IPS-20b (cell line): ENCODE data around the gene PSD4.

Source experiments
- H3K27ac ChIP-seq: one replicate; pipeline ENCODE4 v1.5.1; 2013; ENCODE audit warnings: low read length
- H3K27me3 ChIP-seq: 2 replicates; pipeline ENCODE4 v1.6.1; 2013; ENCODE audit warnings: mild to moderate bottlenecking, low read length, inconsistent platforms; ENCODE audit not compliant: insufficient read depth
- H3K36me3 ChIP-seq: 2 replicates; pipeline ENCODE4 v1.6.1; 2013; ENCODE audit warnings: low read depth, mild to moderate bottlenecking, inconsistent platforms, low read length, moderate library complexity; ENCODE audit not compliant: insufficient read depth
- H3K4me1 ChIP-seq: 2 replicates; pipeline ENCODE4 v1.6.1; 2013; ENCODE audit warnings: mild to moderate bottlenecking, control low read depth, inconsistent platforms, low read length, moderate library complexity; ENCODE audit not compliant: insufficient read depth
- H3K4me3 ChIP-seq: 2 replicates; pipeline ENCODE4 v1.5.1; 2013; ENCODE audit warnings: mild to moderate bottlenecking, low read length, inconsistent platforms
- H3K9ac ChIP-seq: 2 replicates; pipeline ENCODE4 v1.6.1; 2013; ENCODE audit warnings: low read depth, mild to moderate bottlenecking, inconsistent platforms, low read length, moderate library complexity
- H3K9me3 ChIP-seq: 2 replicates; pipeline ENCODE4 v1.6.1; 2013; ENCODE audit warnings: mild to moderate bottlenecking, low read depth, low read length, inconsistent platforms; ENCODE audit not compliant: insufficient read depth

Gene PSD4

DNA sequence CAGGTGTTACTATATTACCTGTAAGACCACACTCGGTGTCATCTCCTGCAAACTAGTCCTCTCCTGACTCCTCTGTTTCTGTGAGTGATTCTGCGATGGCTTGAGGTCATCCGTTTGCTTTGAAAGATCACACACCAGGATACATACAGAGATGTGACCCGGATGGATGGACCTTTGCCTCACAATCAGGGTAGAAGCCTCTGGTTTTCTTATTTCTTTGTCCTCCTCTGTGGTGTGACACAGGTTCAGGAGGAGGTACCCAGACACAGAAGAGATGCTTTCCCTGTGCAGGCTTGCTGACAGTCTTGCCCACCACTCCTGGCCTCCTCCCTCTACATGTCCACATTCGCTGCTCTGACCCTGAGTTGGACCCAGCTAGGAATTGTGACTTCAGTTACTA is 34.6 kb downstream of the PSD4 start:
- Histone ChIP-seq H3K4me3 (no peak overlapping the region), H3K27me3 (no peaks in the 10 kb centered on the region), H3K9me3 (no peaks in the 10 kb centered on the region), H3K27ac (no peak overlapping the region), H3K9ac (no peak overlapping the region), H3K4me1 (peaks cover 3% of the 10 kb centered on the region; the same call in 1 of the 2 replicates), H3K36me3 (no peaks in the 10 kb centered on the region)

GRCh38 chr2:113209011-113209645 is 35.4 kb downstream of the PSD4 start:
- H3K9me3 ChIP-seq, result no peaks in the 10 kb centered on the region
- no peak overlapping the region for H3K4me3 ChIP-seq
- no peak overlapping the region for H3K27ac ChIP-seq
- H3K36me3 ChIP-seq, result no peaks in the 10 kb centered on the region
- peaks cover 2% of the 10 kb centered on the region; the same call in 1 of the 2 replicates for H3K4me1 ChIP-seq
- H3K9ac ChIP-seq, result no peak overlapping the region
- H3K27me3 ChIP-seq, result no peaks in the 10 kb centered on the region

- Histone ChIP-seq H3K9ac (no peak overlapping the region), H3K36me3 (no peaks in the 10 kb centered on the region), H3K4me3 (no peak overlapping the region), H3K4me1 (no peaks in the 10 kb centered on the region; the same call in 1 of the 2 replicates), H3K27me3 (no peaks in the 10 kb centered on the region), H3K27ac (no peak overlapping the region), H3K9me3 (no peaks in the 10 kb centered on the region)
Measured at GRCh38 chr2:113209646-113210171, 35.9 kb downstream of the PSD4 start.

- Histone ChIP-seq H3K4me1 (no peaks in the 10 kb centered on the region; the same call in 1 of the 2 replicates), H3K27ac (no peak overlapping the region), H3K36me3 (no peaks in the 10 kb centered on the region), H3K9me3 (no peaks in the 10 kb centered on the region), H3K9ac (no peak overlapping the region), H3K27me3 (no peaks in the 10 kb centered on the region), H3K4me3 (no peak overlapping the region)
Measured at GRCh38 chr2:113211226-113212105, 37.7 kb downstream of the PSD4 start.

- Histone ChIP-seq H3K27ac (no peak overlapping the region), H3K9ac (no peak overlapping the region), H3K36me3 (no peaks in the 10 kb centered on the region), H3K9me3 (no peaks in the 10 kb centered on the region), H3K4me1 (no peaks in the 10 kb centered on the region; the same call in 1 of the 2 replicates), H3K4me3 (no peak overlapping the region), H3K27me3 (no peaks in the 10 kb centered on the region)
Measured at GRCh38 chr2:113212245-113213060, 38.7 kb downstream of the PSD4 start.

GRCh38 chr2:113213061-113213930 is 39.5 kb downstream of the PSD4 start:
- Histone ChIP-seq H3K4me1 (no peaks in the 10 kb centered on the region; the same call in 1 of the 2 replicates), H3K9me3 (no peaks in the 10 kb centered on the region), H3K9ac (no peak overlapping the region), H3K27ac (no peak overlapping the region), H3K27me3 (no peaks in the 10 kb centered on the region), H3K36me3 (no peaks in the 10 kb centered on the region), H3K4me3 (no peak overlapping the region)

GRCh38 chr2:113214141-113214540 is 40.4 kb downstream of the PSD4 start:
- H3K27me3 ChIP-seq, result no peaks in the 10 kb centered on the region
- H3K27ac ChIP-seq, result no peak overlapping the region
- no peaks in the 10 kb centered on the region; the same call in 1 of the 2 replicates for H3K4me1 ChIP-seq
- no peak overlapping the region for H3K9ac ChIP-seq
- H3K4me3 ChIP-seq, result no peak overlapping the region
- H3K36me3 ChIP-seq, result no peaks in the 10 kb centered on the region
- H3K9me3 ChIP-seq, result no peaks in the 10 kb centered on the region

DNA sequence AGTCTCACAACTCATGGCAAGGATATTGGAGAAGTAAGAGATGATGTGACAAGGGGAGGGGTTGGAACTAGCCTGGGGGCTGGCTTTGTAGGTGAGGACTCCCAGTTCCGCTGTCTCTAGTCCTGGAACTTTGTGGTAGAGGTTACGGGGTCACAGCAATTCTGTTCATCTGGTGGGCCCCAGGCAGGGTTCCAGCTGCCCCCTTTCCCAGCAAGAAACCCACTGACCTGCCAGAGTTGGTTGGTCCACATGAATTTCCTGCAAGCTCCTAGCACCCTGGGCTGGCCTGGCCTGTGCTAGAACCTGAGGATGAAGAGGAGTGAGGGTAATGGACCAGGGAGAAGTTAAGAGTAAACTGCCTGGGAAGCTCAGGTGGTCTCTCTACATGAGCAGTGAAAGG is 41.3 kb downstream of the PSD4 start:
- Histone ChIP-seq H3K27ac (no peak overlapping the region), H3K36me3 (no peaks in the 10 kb centered on the region), H3K4me1 (no peaks in the 10 kb centered on the region; the same call in 1 of the 2 replicates), H3K27me3 (no peaks in the 10 kb centered on the region), H3K4me3 (no peak overlapping the region), H3K9ac (no peak overlapping the region), H3K9me3 (no peaks in the 10 kb centered on the region)

- Histone ChIP-seq H3K9ac (no peak overlapping the region), H3K27ac (no peak overlapping the region), H3K4me1 (no peaks in the 10 kb centered on the region; the same call in 1 of the 2 replicates)
Measured at GRCh38 chr2:113216321-113216720, 42.5 kb downstream of the PSD4 start.

GRCh38 chr2:113216891-113217454 is 43.2 kb downstream of the PSD4 start:
- Histone ChIP-seq H3K27me3 (no peaks in the 10 kb centered on the region), H3K27ac (no peak overlapping the region), H3K4me3 (no peak overlapping the region), H3K9ac (no peak overlapping the region), H3K36me3 (no peaks in the 10 kb centered on the region), H3K9me3 (no peaks in the 10 kb centered on the region), H3K4me1 (no peaks in the 10 kb centered on the region; the same call in 1 of the 2 replicates)

More at GRCh38 chr2:113216321-113216720, 42.5 kb downstream of the PSD4 start:
- no peaks in the 10 kb centered on the region for H3K9me3 ChIP-seq
- H3K27me3 ChIP-seq, result no peaks in the 10 kb centered on the region
- no peaks in the 10 kb centered on the region for H3K36me3 ChIP-seq
- no peak overlapping the region for H3K4me3 ChIP-seq
